GM12875 (cell line): ENCODE measurements around the gene MT2A.
A peak's percentile ranks its signal among the peaks of the same experiment; 100 is the strongest.

Experiments used
- H3K4me3 ChIP-seq: one replicate; pipeline ENCODE4 v1.5.1; 2011; ENCODE audit warnings: low read depth, low read length, control low read depth
- CTCF ChIP-seq: IDR thresholded peaks from 2 replicates; pipeline ENCODE4 v1.5.1; 2011; ENCODE audit warnings: low read depth, mild to moderate bottlenecking, control low read depth, inconsistent platforms, low read length, moderate library complexity, borderline replicate concordance; ENCODE audit not compliant: insufficient read depth

Gene MT2A

GRCh38 chr16:56607109-56607618 lies 1.2 kb upstream of the MT2A start:
- no peak overlapping the region for H3K4me3 ChIP-seq
- no peak for TF ChIP-seq CTCF

- no peak for TF ChIP-seq CTCF
- H3K4me3 ChIP-seq, result no peak overlapping the region
Observed at GRCh38 chr16:56607675-56608042, 725 bp upstream of the MT2A start.

- peak overlapping the region; percentile 17 for H3K4me3 ChIP-seq
- TF ChIP-seq CTCF, result no peak
Observed at GRCh38 chr16:56608876-56609462, 585 bp downstream of the MT2A start.

- TF ChIP-seq CTCF, result no peak
- H3K4me3 ChIP-seq, result no peak overlapping the region
Observed at GRCh38 chr16:56609463-56609921, 1.1 kb downstream of the MT2A start.

- no peak for TF ChIP-seq CTCF
- H3K4me3 ChIP-seq, result no peak overlapping the region
Observed at GRCh38 chr16:56610017-56610608, 1.7 kb downstream of the MT2A start.

GRCh38 chr16:56610609-56611111 lies 2.3 kb downstream of the MT2A start:
- no peak overlapping the region for H3K4me3 ChIP-seq
- no peak for TF ChIP-seq CTCF
